ENCODE results near the gene MRPL39.

MRPL39 gene

DNA sequence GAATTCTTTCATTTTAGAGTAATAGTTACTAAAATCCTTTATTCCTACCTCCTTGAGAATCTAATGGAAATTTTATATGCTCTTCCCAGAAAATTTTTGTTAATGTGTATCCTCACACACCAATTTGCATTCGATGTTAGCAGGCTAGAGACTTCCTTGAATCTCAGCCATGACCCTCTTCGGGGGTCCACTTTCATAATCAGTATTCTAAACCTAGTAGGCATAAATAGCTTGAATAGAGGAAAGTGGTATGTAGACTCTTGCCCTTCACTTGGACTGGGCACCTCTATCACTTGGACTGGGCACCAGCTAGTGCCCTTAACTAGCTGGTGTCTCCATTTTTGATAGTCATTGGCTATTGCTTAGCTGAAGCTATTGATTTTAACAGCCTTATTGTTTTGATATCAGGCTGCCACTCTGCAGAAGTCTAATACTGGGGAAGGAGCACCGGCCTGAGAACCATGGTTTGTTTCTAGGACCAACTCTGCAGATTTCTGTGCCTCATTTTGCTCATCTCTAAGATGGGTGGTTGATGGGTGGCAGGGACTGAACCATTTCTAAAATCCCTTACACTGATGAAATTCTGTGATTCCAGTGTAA lies 42.8 kb downstream of the MRPL39 start:
- TF ChIP-seq, protein P1, sequence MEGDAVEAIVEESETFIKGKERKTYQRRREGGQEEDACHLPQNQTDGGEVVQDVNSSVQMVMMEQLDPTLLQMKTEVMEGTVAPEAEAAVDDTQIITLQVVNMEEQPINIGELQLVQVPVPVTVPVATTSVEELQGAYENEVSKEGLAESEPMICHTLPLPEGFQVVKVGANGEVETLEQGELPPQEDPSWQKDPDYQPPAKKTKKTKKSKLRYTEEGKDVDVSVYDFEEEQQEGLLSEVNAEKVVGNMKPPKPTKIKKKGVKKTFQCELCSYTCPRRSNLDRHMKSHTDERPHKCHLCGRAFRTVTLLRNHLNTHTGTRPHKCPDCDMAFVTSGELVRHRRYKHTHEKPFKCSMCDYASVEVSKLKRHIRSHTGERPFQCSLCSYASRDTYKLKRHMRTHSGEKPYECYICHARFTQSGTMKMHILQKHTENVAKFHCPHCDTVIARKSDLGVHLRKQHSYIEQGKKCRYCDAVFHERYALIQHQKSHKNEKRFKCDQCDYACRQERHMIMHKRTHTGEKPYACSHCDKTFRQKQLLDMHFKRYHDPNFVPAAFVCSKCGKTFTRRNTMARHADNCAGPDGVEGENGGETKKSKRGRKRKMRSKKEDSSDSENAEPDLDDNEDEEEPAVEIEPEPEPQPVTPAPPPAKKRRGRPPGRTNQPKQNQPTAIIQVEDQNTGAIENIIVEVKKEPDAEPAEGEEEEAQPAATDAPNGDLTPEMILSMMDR (IDR thresholded peaks at IDR 0.05; ENCODE audit: low read depth, low read length): no peak
- H3K4me3 ChIP-seq (replicated peaks in 1 of 2; ENCODE audit: low read depth in 2 of 2, low read length in 2 of 2): no peak overlapping the region
- DNase-seq (ENCODE audit: low read depth in 2 of 2): no peak

- peak in 1 of 2 donors; percentile 33 for DNase-seq (ENCODE audit: low read depth in 2 of 2)
- H3K4me3 ChIP-seq (replicated peaks in 1 of 2; ENCODE audit: low read depth in 2 of 2, low read length in 2 of 2): no peak overlapping the region
- TF ChIP-seq, protein P1 (IDR thresholded peaks at IDR 0.05; ENCODE audit: low read depth, low read length): no peak
Measured at GRCh38 chr21:25563361-25564116, 43.7 kb downstream of the MRPL39 start.

DNA sequence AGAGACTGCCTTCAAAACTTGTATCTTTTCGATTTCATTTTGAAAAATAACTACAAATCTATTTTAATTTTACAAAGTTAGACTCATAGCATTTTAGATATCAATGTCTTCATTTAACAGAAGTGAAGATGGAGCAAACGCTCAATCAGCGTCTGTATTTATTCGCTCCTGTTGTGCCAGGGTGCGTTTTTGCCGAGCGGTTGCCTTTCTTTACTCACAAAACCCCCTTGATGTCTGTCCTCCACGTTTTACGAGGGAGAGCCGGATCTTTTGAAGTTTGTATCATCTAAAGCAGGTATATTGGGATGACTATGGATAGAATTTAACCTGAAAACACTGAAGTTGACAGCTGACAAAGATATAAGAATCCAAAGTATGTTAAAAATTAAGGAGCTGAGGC lies 44.6 kb downstream of the MRPL39 start:
- DNase-seq (ENCODE audit: low read depth in 2 of 2): no peak
- peak overlapping the region; percentile 52 to 65 for H3K4me3 ChIP-seq (replicated peaks in 1 of 2; ENCODE audit: low read depth in 2 of 2, low read length in 2 of 2)
- TF ChIP-seq, protein P1 (IDR thresholded peaks at IDR 0.05; ENCODE audit: low read depth, low read length): no peak

GRCh38 chr21:25561668-25562641 lies 45.3 kb downstream of the MRPL39 start:
- DNase-seq (ENCODE audit: low read depth in 2 of 2): peak; percentile 74 to 80
- peak overlapping the region; percentile 52 to 65 for H3K4me3 ChIP-seq (replicated peaks in 1 of 2; ENCODE audit: low read depth in 2 of 2, low read length in 2 of 2)
- TF ChIP-seq, protein P1 (IDR thresholded peaks at IDR 0.05; ENCODE audit: low read depth, low read length): peak; percentile 15

DNA sequence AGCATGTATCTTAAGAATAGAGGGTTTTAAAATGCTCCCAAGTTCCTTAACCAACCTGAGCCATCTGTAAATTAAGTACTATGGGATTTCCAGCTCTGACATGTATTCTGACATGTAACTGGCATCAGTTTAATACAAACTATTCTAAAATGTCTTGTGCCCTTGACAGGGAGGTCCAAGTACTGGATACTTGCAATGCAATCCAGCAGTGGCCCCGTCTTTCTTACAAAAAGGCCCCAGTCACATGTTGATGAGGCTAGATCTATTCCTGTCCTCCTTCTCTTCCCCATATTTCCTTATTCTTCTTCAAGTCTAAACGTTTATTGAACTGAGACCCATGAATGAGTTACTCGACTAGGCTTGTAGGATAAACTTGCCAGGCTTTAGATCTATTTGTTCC lies 46.4 kb downstream of the MRPL39 start:
- DNase-seq (ENCODE audit: low read depth in 2 of 2): no peak
- H3K4me3 ChIP-seq (replicated peaks in 1 of 2; ENCODE audit: low read depth in 2 of 2, low read length in 2 of 2): no peak overlapping the region
- TF ChIP-seq, protein P1 (IDR thresholded peaks at IDR 0.05; ENCODE audit: low read depth, low read length): no peak

GRCh38 chr21:25560271-25560685 lies 47.0 kb downstream of the MRPL39 start:
- H3K4me3 ChIP-seq (replicated peaks in 1 of 2; ENCODE audit: low read depth in 2 of 2, low read length in 2 of 2): no peak overlapping the region
- TF ChIP-seq, protein P1 (IDR thresholded peaks at IDR 0.05; ENCODE audit: low read depth, low read length): no peak
- DNase-seq (ENCODE audit: low read depth in 2 of 2): peak in 1 of 2 donors; percentile 21

All from cardiac fibroblast (primary cell).